HCT116 (cell line): ENCODE results near the gene RPL3. TPM values are rescaled to one million over a fixed set of nuclear protein-coding genes. Genes with fewer than 3 reads are reported as not detected.

ENCODE experiments used
- ATAC-seq: fragments of 200-7000 bp; cut with Tn5 transposase; 2 replicates; pipeline ENCODE4 v1.9.1; 2020; ENCODE audit warnings: mild to moderate bottlenecking, moderate library complexity
- BruUV-seq: library from RNA; stranded (reverse); fragments of 400-500 nt; replicated peaks from 2 replicates; lab custom pipeline; 2021; lab: Mats Ljungman, UMichigan
- CTCF ChIA-PET: fragments of 300-600 bp; sonication (Branson Sonifier 250); formaldehyde crosslinking; loops from one replicate; lab custom pipeline; 2021; ENCODE audit warnings: antibody characterized with exemption; lab: Charles Lee
- POLR2A ChIA-PET: fragments of 300-600, 350-600 bp; sonication (Branson Sonifier 250); formaldehyde crosslinking; loops from one replicate; lab custom pipeline; 2021; ENCODE audit warnings: antibody characterized with exemption; lab: Charles Lee
- RAD21 ChIA-PET, 2 experiments: fragments of 300-600 bp; sonication (Branson Sonifier 250); formaldehyde crosslinking; loops; one replicate each; lab custom pipeline; 2023; ENCODE audit warnings: low total read pairs in 2 of 2; ENCODE audit not compliant: uncharacterized antibody in 2 of 2, unreplicated experiment in 2 of 2, low non-redundant PET in 1 of 2; lab: Charles Lee
- DNase-seq: peaks from one replicate; pipeline ENCODE4 v3.0.0-alpha.2; 2010; ENCODE audit warnings: low read depth, low spot score
- H2AFZ ChIP-seq: fragments of 200-600 bp; shearing (Covaris generic), sonication (generic); 2 replicates; pipeline ENCODE4 v1.6.1; 2017; ENCODE audit warnings: low read depth, mixed run types, mixed read lengths, antibody characterized with exemption, low read length; ENCODE audit not compliant: poor library complexity, severe bottlenecking
- H3K27ac ChIP-seq: 2 replicates; pipeline ENCODE4 v1.5.1; 2012; ENCODE audit warnings: low read depth, low read length
- H3K27me3 ChIP-seq: fragments of 200-600 bp; sonication (generic); 2 replicates; pipeline ENCODE4 v1.6.1; 2016; ENCODE audit warnings: mixed run types, low read length, mixed read lengths; ENCODE audit not compliant: insufficient read depth
- H3K36me3 ChIP-seq, 2 experiments: fragments of 200-500 bp in 1 of 2; fragments of 200-600 bp in 1 of 2; sonication (Bioruptor generic) in 1 of 2; sonication (generic) in 1 of 2; 2 replicates each; pipeline versions ENCODE4 v1.5.1 to v1.6.1; 2014 to 2016; ENCODE audit warnings: low read length in 2 of 2, inconsistent platforms in 1 of 2, mixed read lengths in 1 of 2, mixed run types in 1 of 2; ENCODE audit not compliant: insufficient read depth in 2 of 2, control insufficient read depth in 1 of 2
- H3K4me1 ChIP-seq, 2 experiments: fragments of 200-600 bp in 1 of 2; sonication (generic) in 1 of 2; 2 replicates each; pipeline versions ENCODE4 v1.5.1 to v1.6.1; 2012 to 2017; ENCODE audit warnings: low read length in 2 of 2, inconsistent platforms in 1 of 2, mild to moderate bottlenecking in 1 of 2, mixed read lengths in 1 of 2, mixed run types in 1 of 2, moderate library complexity in 1 of 2; ENCODE audit not compliant: insufficient read depth in 2 of 2, control insufficient read depth in 1 of 2
- H3K4me2 ChIP-seq: fragments of 200-600 bp; sonication (generic); 2 replicates; pipeline ENCODE4 v1.6.1; 2017; ENCODE audit warnings: mixed run types, low read length, mixed read lengths
- H3K4me3 ChIP-seq, 2 experiments: fragments of 200-600 bp in 1 of 2; sonication (generic) in 1 of 2; replicated peaks in 1 of 2; 2 replicates each; pipeline ENCODE4 v1.5.1; 2011 to 2016; ENCODE audit warnings: low read length in 2 of 2, control low read depth in 1 of 2, low read depth in 1 of 2, mild to moderate bottlenecking in 1 of 2, mixed read lengths in 1 of 2, mixed run types in 1 of 2
- H3K79me2 ChIP-seq: fragments of 200-600 bp; sonication (generic); 2 replicates; pipeline ENCODE4 v1.6.1; 2017; ENCODE audit warnings: mild to moderate bottlenecking, mixed run types, low read length, moderate library complexity, mixed read lengths; ENCODE audit not compliant: insufficient read depth
- H3K9ac ChIP-seq: fragments of 200-600 bp; sonication (generic); 2 replicates; pipeline ENCODE4 v1.6.1; 2016; ENCODE audit warnings: low read length, mixed read lengths
- H3K9me2 ChIP-seq: fragments of 200-600 bp; sonication (generic), shearing (Covaris generic); 2 replicates; pipeline ENCODE4 v1.6.1; 2017; ENCODE audit warnings: mixed run types, mild to moderate bottlenecking, moderate library complexity; ENCODE audit not compliant: insufficient read depth
- H3K9me3 ChIP-seq, 2 experiments: fragments of 200-500 bp in 1 of 2; fragments of 200-600 bp in 1 of 2; sonication (Bioruptor generic) in 1 of 2; sonication (generic) in 1 of 2; 2 replicates each; pipeline ENCODE4 v1.6.1; 2014 to 2017; ENCODE audit warnings: low read length in 2 of 2, mixed read lengths in 2 of 2, inconsistent platforms in 1 of 2, low read depth in 1 of 2, mild to moderate bottlenecking in 1 of 2, mixed run types in 1 of 2, moderate library complexity in 1 of 2; ENCODE audit not compliant: control insufficient read depth in 1 of 2, insufficient read depth in 1 of 2
- H4K20me1 ChIP-seq: fragments of 200-600 bp; sonication (generic), shearing (Covaris generic); 2 replicates; pipeline ENCODE4 v1.6.1; 2017; ENCODE audit warnings: mixed run types, mild to moderate bottlenecking, moderate library complexity; ENCODE audit not compliant: insufficient read depth
- ATF3 ChIP-seq: IDR thresholded peaks from 2 replicates; pipeline ENCODE4 v1.6.1; 2012
- CBX3 ChIP-seq: IDR thresholded peaks from 2 replicates; pipeline ENCODE4 v1.6.1; 2012; ENCODE audit warnings: low read depth
- CEBPB ChIP-seq: IDR thresholded peaks from 2 replicates; pipeline ENCODE4 v1.6.1; 2012; ENCODE audit warnings: low read depth
- CTCF ChIP-seq, 3 experiments: fragments of 200-600 bp in 1 of 3; sonication (generic) in 1 of 3; IDR thresholded peaks in 2 of 3; conservative IDR thresholded peaks in 1 of 3; 2 replicates each; pipeline ENCODE4 v1.5.1; 2012 to 2017; ENCODE audit warnings: low read depth in 2 of 3, low read length in 2 of 3, antibody characterized with exemption in 1 of 3, borderline replicate concordance in 1 of 3, control low read depth in 1 of 3, mild to moderate bottlenecking in 1 of 3, mixed read lengths in 1 of 3, mixed run types in 1 of 3, moderate library complexity in 1 of 3; ENCODE audit not compliant: insufficient read depth in 1 of 3
- EGR1 ChIP-seq: IDR thresholded peaks from 2 replicates; pipeline ENCODE4 v1.6.1; 2012; ENCODE audit warnings: low read depth
- EZH2phosphoT487 ChIP-seq: fragments of 200-600 bp; IDR thresholded peaks from 2 replicates; pipeline ENCODE4 v1.6.1; 2018; ENCODE audit warnings: antibody characterized with exemption, borderline replicate concordance
- FOSL1 ChIP-seq: IDR thresholded peaks from 2 replicates; pipeline ENCODE4 v1.6.1; 2012; ENCODE audit warnings: low read depth
- JUND ChIP-seq: IDR thresholded peaks from 2 replicates; pipeline ENCODE4 v1.6.1; 2012
- POLR2AphosphoS5 ChIP-seq: IDR thresholded peaks from 2 replicates; pipeline ENCODE4 v1.6.1; 2011; ENCODE audit warnings: mild to moderate bottlenecking, low read depth, low read length, moderate library complexity
- SIN3A ChIP-seq: IDR thresholded peaks from 2 replicates; pipeline ENCODE4 v1.6.1; 2012; ENCODE audit warnings: low read depth
- SRF ChIP-seq: IDR thresholded peaks from 2 replicates; pipeline ENCODE4 v1.6.1; 2012; ENCODE audit warnings: low read depth
- TCF7L2 ChIP-seq: IDR thresholded peaks from 2 replicates; pipeline ENCODE4 v1.7.0; 2011; ENCODE audit warnings: borderline replicate concordance, inconsistent platforms; ENCODE audit not compliant: insufficient read depth, insufficient read length; ENCODE audit errors: extremely low read depth
- ZFX ChIP-seq: fragments of 450-650 bp; IDR thresholded peaks from 2 replicates; pipeline ENCODE4 v1.6.1; 2017
- ZNF274 ChIP-seq: fragments of 200-500 bp; sonication (Bioruptor generic); IDR thresholded peaks from 2 replicates; pipeline ENCODE4 v1.6.1; 2014; ENCODE audit warnings: mild to moderate bottlenecking, low read depth, low read length, inconsistent platforms
- intact Hi-C: fragments of 100-400 bp; cut with micrococcal nuclease; formaldehyde crosslinking; loops from 2 replicates; pipeline ENCODE4 v1.10.0; 2022
- total RNA-seq: library from RNA; stranded (reverse); gene quantifications from one replicate; pipeline ENCODE4 v1.2.1, GENCODE V29; 2021; ENCODE audit not compliant: unreplicated experiment
- TF ChIP-seq, protein P1 (sequence below): IDR thresholded peaks from 2 replicates; pipeline ENCODE4 v1.6.1; 2012; ENCODE audit warnings: low read depth
- TF ChIP-seq, protein P2 (sequence below): IDR thresholded peaks from 2 replicates; pipeline ENCODE4 v1.6.1; 2012

RPL3 gene
- total RNA-seq, 1 experiment from 2014 or later: 2,966 TPM

- H3K4me1 ChIP-seq: peaks cover 17 to 33% of the 10 kb centered on the region in 2 experiments
- DNase-seq (no peak), ATAC-seq (no peak)
- H3K27me3 ChIP-seq: no peaks in the 10 kb centered on the region
- BruUV-seq: no TSS peak
- H3K4me2 ChIP-seq: no peak overlapping the region
- H3K79me2 ChIP-seq: no peaks in the 10 kb centered on the region
- intact Hi-C loops: no loop called here
- POLR2A ChIA-PET: no interaction called here
- H2AFZ ChIP-seq: no peak overlapping the region
- H3K27ac ChIP-seq: no peak overlapping the region
- no peaks in the 10 kb centered on the region for H3K36me3 ChIP-seq
- TF ChIP-seq ZNF274 (no peak), ATF3 (no peak), SIN3A (no peak), EZH2phosphoT487 (no peak), FOSL1 (no peak), POLR2AphosphoS5 (no peak), TCF7L2 (no peak), ZFX (no peak), SRF (no peak), CTCF (IDR thresholded peaks at IDR 0.05 in 2 of 3, conservative IDR thresholded peaks at IDR 0.05 in 1 of 3; ENCODE audit: borderline replicate concordance in 1 of 3, insufficient read depth in 1 of 3, low read depth in 2 of 3, low read length in 2 of 3) (no peak), EGR1 (no peak), CEBPB (no peak), CBX3 (no peak), JUND (no peak)
- TF ChIP-seq, protein P1, sequence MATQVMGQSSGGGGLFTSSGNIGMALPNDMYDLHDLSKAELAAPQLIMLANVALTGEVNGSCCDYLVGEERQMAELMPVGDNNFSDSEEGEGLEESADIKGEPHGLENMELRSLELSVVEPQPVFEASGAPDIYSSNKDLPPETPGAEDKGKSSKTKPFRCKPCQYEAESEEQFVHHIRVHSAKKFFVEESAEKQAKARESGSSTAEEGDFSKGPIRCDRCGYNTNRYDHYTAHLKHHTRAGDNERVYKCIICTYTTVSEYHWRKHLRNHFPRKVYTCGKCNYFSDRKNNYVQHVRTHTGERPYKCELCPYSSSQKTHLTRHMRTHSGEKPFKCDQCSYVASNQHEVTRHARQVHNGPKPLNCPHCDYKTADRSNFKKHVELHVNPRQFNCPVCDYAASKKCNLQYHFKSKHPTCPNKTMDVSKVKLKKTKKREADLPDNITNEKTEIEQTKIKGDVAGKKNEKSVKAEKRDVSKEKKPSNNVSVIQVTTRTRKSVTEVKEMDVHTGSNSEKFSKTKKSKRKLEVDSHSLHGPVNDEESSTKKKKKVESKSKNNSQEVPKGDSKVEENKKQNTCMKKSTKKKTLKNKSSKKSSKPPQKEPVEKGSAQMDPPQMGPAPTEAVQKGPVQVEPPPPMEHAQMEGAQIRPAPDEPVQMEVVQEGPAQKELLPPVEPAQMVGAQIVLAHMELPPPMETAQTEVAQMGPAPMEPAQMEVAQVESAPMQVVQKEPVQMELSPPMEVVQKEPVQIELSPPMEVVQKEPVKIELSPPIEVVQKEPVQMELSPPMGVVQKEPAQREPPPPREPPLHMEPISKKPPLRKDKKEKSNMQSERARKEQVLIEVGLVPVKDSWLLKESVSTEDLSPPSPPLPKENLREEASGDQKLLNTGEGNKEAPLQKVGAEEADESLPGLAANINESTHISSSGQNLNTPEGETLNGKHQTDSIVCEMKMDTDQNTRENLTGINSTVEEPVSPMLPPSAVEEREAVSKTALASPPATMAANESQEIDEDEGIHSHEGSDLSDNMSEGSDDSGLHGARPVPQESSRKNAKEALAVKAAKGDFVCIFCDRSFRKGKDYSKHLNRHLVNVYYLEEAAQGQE: no peak
- TF ChIP-seq, protein P2, sequence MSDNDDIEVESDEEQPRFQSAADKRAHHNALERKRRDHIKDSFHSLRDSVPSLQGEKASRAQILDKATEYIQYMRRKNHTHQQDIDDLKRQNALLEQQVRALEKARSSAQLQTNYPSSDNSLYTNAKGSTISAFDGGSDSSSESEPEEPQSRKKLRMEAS: no peak
- no peaks in the 10 kb centered on the region for H3K9me3 ChIP-seq
- CTCF ChIA-PET: no interaction called here
- RAD21 ChIA-PET: no interaction called here
- H3K9me2 ChIP-seq: no peaks in the 10 kb centered on the region
- no peak overlapping the region for H3K9ac ChIP-seq
- H3K4me3 ChIP-seq: no peak overlapping the region
- H4K20me1 ChIP-seq: no peaks in the 10 kb centered on the region
Measured at GRCh38 chr22:39365492-39365780, 46.0 kb upstream of the RPL3 start.
